Muscle layer of duodenum (tissue), 2 donors: Measurements from ENCODE around the gene FOXP1.

Source experiments
- H3K27ac ChIP-seq: one replicate; pipeline ENCODE4 v1.7.0; 2013; ENCODE audit warnings: mild to moderate bottlenecking, low read length
- H3K27me3 ChIP-seq: one replicate; pipeline ENCODE4 v1.7.0; 2013; ENCODE audit warnings: low read depth, mild to moderate bottlenecking, control low read depth, low read length
- H3K36me3 ChIP-seq, 2 donors: one replicate each; pipeline ENCODE4 v1.7.0; 2013; ENCODE audit warnings: low read length in 2 of 2, control low read depth in 1 of 2, mild to moderate bottlenecking in 1 of 2; ENCODE audit not compliant: insufficient read depth in 2 of 2, control insufficient read depth in 1 of 2
- H3K4me1 ChIP-seq, 2 donors: one replicate each; pipeline ENCODE4 v1.7.0; 2013; ENCODE audit warnings: low read length in 2 of 2, mild to moderate bottlenecking in 2 of 2, control low read depth in 1 of 2, moderate library complexity in 1 of 2; ENCODE audit not compliant: insufficient read depth in 2 of 2, control insufficient read depth in 1 of 2
- H3K4me3 ChIP-seq, 2 donors: one replicate each; pipeline ENCODE4 v1.7.0; 2013; ENCODE audit warnings: low read length in 2 of 2, low read depth in 1 of 2, mild to moderate bottlenecking in 1 of 2
- H3K9me3 ChIP-seq, 2 donors: one replicate each; pipeline ENCODE4 v1.7.0; 2013; ENCODE audit warnings: low read length in 2 of 2, control low read depth in 1 of 2, mild to moderate bottlenecking in 1 of 2; ENCODE audit not compliant: control insufficient read depth in 1 of 2
- donor health status: healthy.

FOXP1 gene

DNA sequence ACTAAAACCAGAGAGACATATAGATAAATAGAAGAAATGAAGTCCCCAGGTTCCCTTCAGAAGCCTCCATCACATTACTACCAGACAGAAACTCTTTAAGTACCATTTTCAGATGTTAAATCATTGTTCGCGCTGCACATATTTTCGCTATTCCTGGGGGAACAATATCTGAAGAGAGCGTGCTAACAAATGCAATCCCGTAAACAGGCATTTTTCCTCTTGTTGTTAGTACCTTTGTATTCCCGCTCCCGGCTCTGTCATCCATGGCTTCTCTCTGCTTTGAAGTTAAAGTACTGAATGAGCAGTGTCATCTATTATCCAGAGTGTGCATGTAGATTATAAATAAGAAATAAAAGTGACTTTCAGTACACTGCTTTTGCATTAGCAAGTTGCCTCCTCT lies 412.3 kb downstream of the FOXP1 start:
- H3K4me3 ChIP-seq = no peak overlapping the region
- no peaks in the 10 kb centered on the region for H3K9me3 ChIP-seq
- H3K4me1 ChIP-seq = peaks cover 0 to 5% of the 10 kb centered on the region in 2 donors
- H3K27ac ChIP-seq = no peak overlapping the region
- H3K36me3 ChIP-seq = peaks cover 0 to 31% of the 10 kb centered on the region in 2 donors
- H3K27me3 ChIP-seq = no peaks in the 10 kb centered on the region

DNA sequence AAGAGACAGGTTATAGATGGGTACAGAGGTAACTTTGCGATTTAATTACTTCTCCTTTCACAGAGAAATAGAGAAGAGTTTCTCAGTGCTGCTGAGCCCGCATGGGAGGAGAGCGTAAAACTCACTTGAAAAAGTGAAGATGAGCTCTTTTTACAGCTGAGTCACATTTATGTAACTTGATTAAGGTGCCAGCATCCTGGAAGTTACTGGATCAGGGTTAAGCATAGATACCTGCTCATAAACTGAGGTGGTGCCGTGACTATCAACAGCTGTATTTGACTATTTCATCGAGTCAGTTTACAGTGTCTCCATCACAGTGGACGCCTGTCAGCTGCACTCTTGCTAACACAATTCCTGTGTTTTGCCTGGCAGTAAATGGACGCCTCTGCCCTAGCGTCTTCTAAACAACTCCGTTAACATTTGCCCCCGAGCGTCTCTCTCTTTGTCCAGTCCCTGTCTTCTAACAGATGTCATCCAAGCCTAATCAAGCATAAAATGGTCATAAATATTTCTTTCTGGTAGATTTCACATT lies 414.6 kb downstream of the FOXP1 start:
- no peaks in the 10 kb centered on the region for H3K27me3 ChIP-seq
- H3K9me3 ChIP-seq = no peaks in the 10 kb centered on the region
- H3K4me1 ChIP-seq = peaks cover 0 to 5% of the 10 kb centered on the region in 2 donors
- H3K27ac ChIP-seq = peak overlapping the region; percentile 50
- H3K36me3 ChIP-seq = peaks cover 0 to 27% of the 10 kb centered on the region in 2 donors
- peak overlapping the region in 1 of 2 donors; percentile 6 for H3K4me3 ChIP-seq

DNA sequence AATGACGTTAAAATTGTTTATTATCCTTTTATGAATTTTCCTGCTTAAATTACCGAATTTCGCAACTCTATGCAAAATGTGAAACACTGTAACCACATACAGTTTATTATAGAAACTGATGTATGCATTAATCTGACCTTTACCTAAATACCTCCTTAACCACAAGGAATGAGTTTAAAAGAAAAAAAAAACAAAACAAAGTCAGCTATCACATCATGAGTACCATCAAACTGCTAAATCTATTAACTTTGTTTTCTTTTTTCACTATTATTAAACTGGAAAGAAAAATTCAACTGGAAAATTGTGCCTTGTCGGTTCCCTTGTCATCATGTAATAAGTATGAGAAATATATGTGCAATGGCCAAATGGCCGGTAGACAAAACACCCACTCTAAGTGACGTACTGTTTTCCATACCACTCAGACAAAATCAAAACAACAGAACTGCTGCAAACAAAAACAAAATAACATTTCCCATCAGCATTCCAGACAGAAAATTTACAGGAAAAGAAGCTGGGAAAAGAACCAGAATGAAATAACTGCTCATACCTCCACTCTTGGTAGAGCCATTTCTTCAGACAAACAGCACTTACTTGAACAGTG lies 415.3 kb downstream of the FOXP1 start:
- Histone ChIP-seq H3K9me3 (no peaks in the 10 kb centered on the region), H3K4me1 (peaks cover 0 to 5% of the 10 kb centered on the region in 2 donors), H3K4me3 (no peak overlapping the region), H3K27ac (peak overlapping the region; percentile 50), H3K36me3 (peaks cover 0 to 21% of the 10 kb centered on the region in 2 donors), H3K27me3 (no peaks in the 10 kb centered on the region)

DNA sequence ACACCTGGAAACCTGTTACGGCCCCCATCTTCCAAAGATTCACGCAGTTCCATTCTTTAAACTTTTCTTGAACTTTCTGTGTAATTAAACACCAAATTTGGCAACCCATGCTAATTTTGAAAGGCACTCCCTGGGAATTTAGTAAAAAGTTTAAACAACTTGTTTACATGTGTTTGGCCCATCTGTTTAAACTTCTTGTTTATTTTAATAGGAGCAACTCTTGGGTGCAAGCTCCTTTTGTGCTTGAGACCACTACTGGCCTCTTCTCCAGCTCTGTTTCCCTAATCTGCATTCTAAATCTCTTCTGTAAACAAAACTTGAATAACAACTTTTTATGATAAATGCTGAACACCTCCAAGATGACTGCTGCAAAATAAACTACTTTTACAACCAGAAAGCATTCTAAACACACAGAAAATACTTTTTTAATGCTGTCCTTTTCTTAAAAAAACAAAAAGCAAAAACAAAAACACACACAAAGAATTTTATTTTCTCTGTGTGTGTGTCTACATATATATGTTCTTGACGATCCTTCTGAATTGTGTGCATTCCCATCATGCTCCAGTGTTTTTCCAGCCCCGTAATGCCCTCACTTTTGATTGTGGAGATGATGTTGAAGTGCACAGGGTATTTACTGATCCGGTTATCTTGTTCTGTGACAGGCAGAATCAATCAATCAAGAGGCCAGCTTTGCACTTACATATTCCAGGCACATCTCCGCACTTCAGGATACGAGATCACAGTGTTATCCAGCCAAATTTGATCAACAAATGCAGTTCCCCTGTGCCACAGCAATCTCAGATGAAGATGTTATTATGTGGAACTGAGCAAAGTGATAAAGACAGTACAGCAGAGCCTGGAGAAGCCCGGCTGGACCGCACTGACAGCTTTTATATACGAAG lies 416.9 kb downstream of the FOXP1 start:
- H3K36me3 ChIP-seq = peaks cover 0 to 12% of the 10 kb centered on the region in 2 donors

DNA sequence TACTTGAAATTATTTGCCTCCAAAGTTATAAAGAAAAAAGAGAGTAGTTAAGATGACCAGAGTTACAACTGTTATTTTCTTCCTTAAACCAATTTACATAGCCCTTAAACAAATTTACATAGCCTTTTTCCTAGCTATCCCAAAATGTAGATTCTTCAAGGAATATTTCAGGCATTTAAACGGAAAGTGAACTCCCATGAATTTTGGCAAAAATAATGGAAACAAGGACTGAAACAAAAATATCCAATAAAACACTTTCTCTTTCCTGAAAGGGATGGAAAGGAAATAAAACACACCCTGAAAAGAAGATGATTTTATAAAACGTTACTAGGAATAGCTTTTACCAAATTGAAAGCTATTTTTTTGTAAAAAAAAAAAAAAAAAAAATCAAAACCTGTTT lies 418.6 kb downstream of the FOXP1 start:
- no peak overlapping the region for H3K4me3 ChIP-seq
- H3K9me3 ChIP-seq = no peaks in the 10 kb centered on the region
- H3K27ac ChIP-seq = no peak overlapping the region

More for the DNA sequence above, 416.9 kb downstream of the FOXP1 start:
- no peaks in the 10 kb centered on the region for H3K9me3 ChIP-seq
- no peaks in the 10 kb centered on the region for H3K27me3 ChIP-seq
- H3K4me1 ChIP-seq = peaks cover 0 to 5% of the 10 kb centered on the region in 2 donors
- no peak overlapping the region for H3K4me3 ChIP-seq
- H3K27ac ChIP-seq = no peak overlapping the region

DNA sequence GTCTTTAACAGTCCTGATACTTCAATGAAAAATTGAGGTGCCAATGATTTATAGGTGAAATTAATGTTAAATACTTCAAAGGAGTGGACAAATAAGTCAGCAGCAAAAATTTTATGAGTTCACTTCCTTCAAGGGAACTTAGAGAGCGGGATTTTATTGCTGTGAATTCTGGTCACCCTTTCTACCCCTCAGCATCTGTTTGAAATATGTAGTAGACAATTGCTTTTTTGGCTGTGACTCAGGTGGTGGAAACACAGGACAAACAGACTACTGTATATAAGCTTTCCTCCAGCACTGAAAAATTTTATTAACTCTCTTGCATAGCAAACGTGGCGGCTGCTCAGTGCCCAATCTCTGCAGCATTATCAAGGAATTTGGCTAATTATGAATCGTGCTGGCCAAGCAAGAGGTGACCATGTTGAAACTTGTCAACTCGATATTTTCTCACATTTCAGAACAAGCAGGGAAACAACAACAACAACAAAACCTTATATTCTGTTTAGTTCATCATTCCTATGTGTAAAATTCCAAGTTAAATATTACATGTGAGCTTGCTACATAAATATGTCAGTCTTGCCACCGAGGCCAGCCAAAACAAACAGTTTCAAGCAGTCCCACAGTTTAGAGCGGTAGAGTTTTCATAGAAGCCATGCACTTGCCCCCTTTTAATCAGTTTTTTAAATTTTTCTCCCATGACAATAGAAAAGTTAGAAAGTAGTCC lies 420.2 kb downstream of the FOXP1 start:
- Histone ChIP-seq H3K4me1 (peaks cover 0 to 5% of the 10 kb centered on the region in 2 donors), H3K27me3 (no peaks in the 10 kb centered on the region), H3K4me3 (no peak overlapping the region), H3K36me3 (no peaks in the 10 kb centered on the region), H3K9me3 (no peaks in the 10 kb centered on the region), H3K27ac (no peak overlapping the region)

More for the DNA sequence above, 418.6 kb downstream of the FOXP1 start:
- H3K4me1 ChIP-seq = peaks cover 0 to 5% of the 10 kb centered on the region in 2 donors
- peaks cover 0 to 8% of the 10 kb centered on the region in 2 donors for H3K36me3 ChIP-seq
- no peaks in the 10 kb centered on the region for H3K27me3 ChIP-seq

DNA sequence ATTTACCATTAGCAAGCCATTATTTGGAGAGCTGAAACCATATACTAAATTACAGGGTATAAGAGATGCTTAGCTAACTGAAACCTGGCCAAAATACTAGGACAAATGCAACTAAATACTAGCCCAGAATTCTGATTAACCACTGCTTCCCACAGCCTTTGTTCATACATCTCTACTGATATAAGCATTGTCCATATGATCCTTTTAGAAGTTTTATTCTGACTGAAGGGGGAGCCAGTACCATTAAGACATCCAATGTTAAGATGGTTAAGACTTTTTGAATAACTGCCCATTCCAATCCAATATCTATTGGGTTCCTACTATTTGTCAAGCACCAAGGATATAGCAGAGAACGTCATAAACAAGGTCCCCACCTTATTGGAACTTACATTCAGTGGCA lies 421.3 kb downstream of the FOXP1 start:
- no peaks in the 10 kb centered on the region for H3K27me3 ChIP-seq
- no peaks in the 10 kb centered on the region for H3K36me3 ChIP-seq
- no peak overlapping the region for H3K4me3 ChIP-seq
- H3K27ac ChIP-seq = no peak overlapping the region
- no peaks in the 10 kb centered on the region for H3K9me3 ChIP-seq
- H3K4me1 ChIP-seq = no peaks in the 10 kb centered on the region

DNA sequence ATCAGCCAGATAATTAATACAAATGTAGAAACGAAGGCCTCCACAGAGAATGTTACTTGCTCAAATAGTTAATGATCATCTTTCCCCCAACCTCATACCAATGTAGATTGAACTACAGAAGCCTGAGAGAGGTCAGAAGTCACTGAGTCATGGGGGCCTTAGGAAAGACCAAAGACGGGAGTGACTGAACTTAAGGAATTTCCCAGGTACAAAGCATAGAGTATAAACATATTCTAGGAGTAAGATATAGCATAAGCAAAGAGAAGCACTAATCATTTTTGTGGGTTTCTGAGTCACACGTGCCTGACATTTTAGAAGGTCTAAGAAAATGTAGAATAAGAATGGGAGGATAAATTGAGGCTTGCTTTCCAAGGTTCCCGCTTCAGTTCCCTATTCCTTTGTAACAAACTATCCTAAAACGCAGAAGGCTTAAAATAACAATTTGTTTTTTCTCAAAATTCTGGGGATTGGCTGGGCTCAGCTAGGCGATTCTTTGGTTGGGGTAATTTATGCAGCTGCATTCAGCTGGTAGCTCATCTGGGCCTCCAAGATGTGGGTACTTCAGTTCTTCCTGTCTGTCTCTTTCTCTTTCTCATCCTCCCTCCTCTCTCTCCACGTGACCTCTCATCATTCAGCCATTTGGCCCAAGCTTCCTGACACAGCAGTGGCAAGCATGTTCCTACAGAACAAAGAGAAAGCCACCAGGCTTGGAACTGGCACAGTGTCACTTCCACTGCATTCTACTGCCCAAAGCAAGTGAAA lies 422.6 kb downstream of the FOXP1 start:
- no peak overlapping the region for H3K27ac ChIP-seq
- H3K36me3 ChIP-seq = no peaks in the 10 kb centered on the region
- H3K4me3 ChIP-seq = no peak overlapping the region
- H3K27me3 ChIP-seq = no peaks in the 10 kb centered on the region
- no peaks in the 10 kb centered on the region for H3K9me3 ChIP-seq
- peaks cover 0 to 4% of the 10 kb centered on the region in 2 donors for H3K4me1 ChIP-seq

DNA sequence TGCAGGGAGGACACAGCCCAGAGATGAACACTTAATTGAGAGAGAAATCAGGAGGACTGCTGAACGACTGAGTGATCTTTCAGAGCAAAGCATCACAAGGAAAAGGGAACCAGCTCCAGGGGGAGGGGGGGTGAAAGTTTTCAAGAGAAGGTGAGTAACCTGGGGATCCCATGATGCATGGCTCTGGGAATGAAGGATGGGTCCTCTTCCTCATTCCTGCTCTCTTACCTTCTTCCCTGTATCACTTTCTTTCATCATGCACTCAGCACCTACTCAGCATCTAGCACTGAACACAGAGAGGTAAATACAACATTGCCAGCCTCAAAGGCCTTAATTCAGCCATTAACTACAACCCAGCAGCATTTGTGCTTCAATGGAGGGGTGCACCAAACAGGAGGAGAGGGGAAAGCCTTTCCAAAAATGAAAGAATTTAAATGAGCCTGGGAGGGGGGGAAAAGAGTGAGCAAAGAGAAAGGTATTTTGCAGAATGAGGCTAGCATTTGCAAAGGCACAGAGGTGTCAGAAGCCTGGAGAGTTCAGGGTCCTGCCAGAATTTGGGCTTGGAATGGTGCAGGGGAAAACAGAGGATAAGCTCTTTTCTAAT lies 427.4 kb downstream of the FOXP1 start:
- Histone ChIP-seq H3K27me3 (no peaks in the 10 kb centered on the region), H3K36me3 (no peaks in the 10 kb centered on the region), H3K4me3 (no peak overlapping the region), H3K9me3 (no peaks in the 10 kb centered on the region), H3K4me1 (peaks cover 0 to 8% of the 10 kb centered on the region in 2 donors), H3K27ac (no peak overlapping the region)

DNA sequence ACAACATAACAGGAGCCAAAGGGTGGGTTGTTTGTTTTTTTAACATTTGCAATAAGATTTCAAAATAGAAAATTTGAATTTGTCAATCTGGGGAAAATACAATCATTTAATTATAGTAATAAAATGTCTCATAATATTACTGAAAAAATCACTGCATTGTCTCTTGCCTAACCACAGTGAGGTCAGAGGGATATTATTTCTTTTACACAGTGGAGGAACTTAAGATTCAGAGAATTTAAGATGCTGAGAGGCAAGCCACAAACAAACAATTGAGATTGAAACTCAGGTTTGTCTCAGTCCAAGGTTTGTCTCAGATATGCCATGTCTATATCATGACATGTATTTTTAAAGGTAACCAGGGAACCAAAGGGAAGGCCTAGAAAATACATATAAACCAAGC lies 428.7 kb downstream of the FOXP1 start:
- no peaks in the 10 kb centered on the region for H3K36me3 ChIP-seq
- H3K4me3 ChIP-seq = no peak overlapping the region
- H3K4me1 ChIP-seq = peaks cover 0 to 8% of the 10 kb centered on the region in 2 donors
- no peaks in the 10 kb centered on the region for H3K27me3 ChIP-seq
- peak overlapping the region; percentile 40 for H3K27ac ChIP-seq
- H3K9me3 ChIP-seq = no peaks in the 10 kb centered on the region
